Ramos (cell line): Measurements from ENCODE around the gene KCNJ12.
"Not testable (repeated sequence)": the region's sequence is repeated elsewhere in the genome, so short reads cannot be mapped to it uniquely, and the experiment has no call there.

Source experiments
- in situ Hi-C: fragments of 300-500 bp; cut with MboI; formaldehyde crosslinking; loops from one replicate; pipeline ENCODE4 v1.14.3; 2022; ENCODE audit warnings: low sequenced_read_pairs; ENCODE audit not compliant: unreplicated experiment

The KCNJ12 gene

GRCh38 chr17:21433971-21434370 is 57.8 kb downstream of the KCNJ12 start:
- in situ Hi-C loops, result not testable (repeated sequence)

- in situ Hi-C loops, result not testable (repeated sequence)
These were observed 58.8 kb downstream of the KCNJ12 start for GRCh38 chr17:21434976-21435375.

GRCh38 chr17:21436481-21436880 is 60.3 kb downstream of the KCNJ12 start:
- in situ Hi-C loops, result not testable (repeated sequence)

- in situ Hi-C loops, result not testable (repeated sequence)
These were observed 61.0 kb downstream of the KCNJ12 start for GRCh38 chr17:21436883-21437836.

- in situ Hi-C loops, result not testable (repeated sequence)
These were observed 62.3 kb downstream of the KCNJ12 start for GRCh38 chr17:21438316-21439014.

- in situ Hi-C loops, result not testable (repeated sequence)
These were observed 62.8 kb downstream of the KCNJ12 start for GRCh38 chr17:21439015-21439336.

GRCh38 chr17:21445091-21445650 is 69.0 kb downstream of the KCNJ12 start:
- in situ Hi-C loops, result no loop called here

GRCh38 chr17:21447552-21447951 is 71.4 kb downstream of the KCNJ12 start:
- in situ Hi-C loops, result not testable (repeated sequence)

- in situ Hi-C loops, result not testable (repeated sequence)
These were observed 73.7 kb downstream of the KCNJ12 start for GRCh38 chr17:21449891-21450290.

- in situ Hi-C loops, result no loop called here
These were observed 75.8 kb downstream of the KCNJ12 start for GRCh38 chr17:21451975-21452374.

- in situ Hi-C loops, result no loop called here
These were observed 76.4 kb downstream of the KCNJ12 start for GRCh38 chr17:21452377-21453143.

- in situ Hi-C loops, result no loop called here
These were observed 77.2 kb downstream of the KCNJ12 start for GRCh38 chr17:21453144-21453898.

- in situ Hi-C loops, result not testable (repeated sequence)
These were observed 77.8 kb downstream of the KCNJ12 start for GRCh38 chr17:21454006-21454405.

GRCh38 chr17:21454441-21454840 is 78.3 kb downstream of the KCNJ12 start:
- in situ Hi-C loops, result no loop called here

GRCh38 chr17:21455761-21456160 is 79.6 kb downstream of the KCNJ12 start:
- in situ Hi-C loops, result no loop called here

GRCh38 chr17:21456449-21456848 is 80.3 kb downstream of the KCNJ12 start:
- in situ Hi-C loops, result not testable (repeated sequence)

- in situ Hi-C loops, result no loop called here
These were observed 81.2 kb downstream of the KCNJ12 start for GRCh38 chr17:21457051-21458026.

- in situ Hi-C loops, result no loop called here
These were observed 81.9 kb downstream of the KCNJ12 start for GRCh38 chr17:21458054-21458453.

GRCh38 chr17:21459536-21459935 is 83.4 kb downstream of the KCNJ12 start:
- in situ Hi-C loops, result no loop called here
